DOHH2 (cell line): ENCODE measurements around the gene OOSP3.

Experiments
- H3F3A ChIP-seq: fragments of 200-600 bp; sonication (generic), shearing (Covaris generic); 2 replicates; pipeline ENCODE4 v1.6.0; 2016; ENCODE audit warnings: antibody characterized with exemption, mild to moderate bottlenecking; ENCODE audit not compliant: control insufficient read depth, insufficient read depth
- H3K27ac ChIP-seq: fragments of 200-600 bp; sonication (generic); 2 replicates; pipeline ENCODE4 v1.5.1; 2014; ENCODE audit warnings: low read depth, mild to moderate bottlenecking, low read length, moderate library complexity
- H3K27me3 ChIP-seq: fragments of 200-600 bp; sonication (generic); 2 replicates; pipeline ENCODE4 v1.6.1; 2014; ENCODE audit warnings: mild to moderate bottlenecking, low read length, mixed read lengths; ENCODE audit not compliant: control insufficient read depth
- H3K36me3 ChIP-seq: fragments of 200-600 bp; sonication (generic); 2 replicates; pipeline ENCODE4 v1.6.1; 2014; ENCODE audit warnings: mild to moderate bottlenecking, low read length, moderate library complexity, mixed read lengths; ENCODE audit not compliant: control insufficient read depth
- H3K4me1 ChIP-seq: fragments of 200-600 bp; sonication (generic); 2 replicates; pipeline ENCODE4 v1.6.1; 2014; ENCODE audit warnings: mild to moderate bottlenecking, low read length, mixed read lengths; ENCODE audit not compliant: control insufficient read depth
- H3K4me2 ChIP-seq: fragments of 200-600 bp; sonication (generic); 2 replicates; pipeline ENCODE4 v1.6.0; 2014; ENCODE audit warnings: mild to moderate bottlenecking, low read length, moderate library complexity
- H3K4me3 ChIP-seq: fragments of 200-600 bp; sonication (generic); 2 replicates; pipeline ENCODE4 v1.5.1; 2014; ENCODE audit warnings: mild to moderate bottlenecking, low read length, mixed read lengths
- H3K79me2 ChIP-seq: fragments of 200-600 bp; sonication (generic); 2 replicates; pipeline ENCODE4 v1.6.1; 2014; ENCODE audit warnings: mild to moderate bottlenecking, low read length, mixed read lengths; ENCODE audit not compliant: control insufficient read depth
- H3K9me2 ChIP-seq: fragments of 200-600 bp; sonication (generic); replicated peaks from 2 replicates; pipeline ENCODE4 v1.6.1; 2014; ENCODE audit warnings: mild to moderate bottlenecking, low read length, mixed read lengths; ENCODE audit not compliant: control insufficient read depth
- H3K9me3 ChIP-seq: fragments of 200-600 bp; sonication (generic); 2 replicates; pipeline ENCODE4 v1.6.1; 2014; ENCODE audit warnings: antibody characterized with exemption, low read length, mixed read lengths; ENCODE audit not compliant: control insufficient read depth, insufficient read depth
- H4K20me1 ChIP-seq: fragments of 200-600 bp; sonication (generic); 2 replicates; pipeline ENCODE4 v1.6.0; 2014; ENCODE audit warnings: low read depth, mild to moderate bottlenecking, antibody characterized with exemption, low read length, moderate library complexity; ENCODE audit not compliant: control insufficient read depth, insufficient read depth
- CTCF ChIP-seq: fragments of 200-600 bp; sonication (generic); IDR thresholded peaks from one replicate; pipeline ENCODE4 v1.5.1; 2014; ENCODE audit warnings: antibody characterized with exemption, mild to moderate bottlenecking, low read depth, low read length; ENCODE audit not compliant: poor library complexity, severe bottlenecking
- EZH2phosphoT487 ChIP-seq: fragments of 200-600 bp; sonication (generic); IDR thresholded peaks from 2 replicates; pipeline ENCODE4 v1.6.1; 2017; ENCODE audit warnings: borderline replicate concordance, mild to moderate bottlenecking, antibody characterized with exemption, low read length, moderate library complexity, mixed read lengths

Gene OOSP3

DNA sequence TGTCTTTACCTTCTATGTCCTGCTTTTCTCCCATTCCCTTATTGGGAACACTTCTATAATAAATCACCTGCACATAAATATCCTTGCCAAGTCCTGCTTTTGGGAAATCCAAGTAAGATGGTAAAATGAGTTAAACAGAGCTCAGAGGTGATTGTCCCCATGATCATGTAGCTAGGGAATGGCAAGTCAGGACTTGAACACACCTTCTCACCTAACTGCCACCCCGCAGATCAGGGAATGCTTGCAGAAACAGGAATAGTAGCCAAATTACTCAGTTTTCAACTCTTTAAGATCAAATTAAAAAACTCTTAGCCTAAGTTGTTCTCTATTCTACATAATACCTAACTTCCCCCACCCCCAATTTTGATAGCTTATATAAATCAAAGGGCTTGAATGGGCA, 16.0 kb downstream of the OOSP3 start:
- Histone ChIP-seq H3K27me3 (no peaks in the 10 kb centered on the region), H3K4me3 (no peak overlapping the region), H4K20me1 (no peaks in the 10 kb centered on the region), H3K27ac (no peak overlapping the region), H3K9me3 (no peaks in the 10 kb centered on the region), H3K79me2 (no peaks in the 10 kb centered on the region), H3K4me1 (no peaks in the 10 kb centered on the region), H3K36me3 (no peaks in the 10 kb centered on the region), H3K9me2 (no peaks in the 10 kb centered on the region), H3K4me2 (no peak overlapping the region), H3F3A (no peaks in the 10 kb centered on the region)
- no peak for TF ChIP-seq EZH2phosphoT487
- no peak for TF ChIP-seq CTCF

DNA sequence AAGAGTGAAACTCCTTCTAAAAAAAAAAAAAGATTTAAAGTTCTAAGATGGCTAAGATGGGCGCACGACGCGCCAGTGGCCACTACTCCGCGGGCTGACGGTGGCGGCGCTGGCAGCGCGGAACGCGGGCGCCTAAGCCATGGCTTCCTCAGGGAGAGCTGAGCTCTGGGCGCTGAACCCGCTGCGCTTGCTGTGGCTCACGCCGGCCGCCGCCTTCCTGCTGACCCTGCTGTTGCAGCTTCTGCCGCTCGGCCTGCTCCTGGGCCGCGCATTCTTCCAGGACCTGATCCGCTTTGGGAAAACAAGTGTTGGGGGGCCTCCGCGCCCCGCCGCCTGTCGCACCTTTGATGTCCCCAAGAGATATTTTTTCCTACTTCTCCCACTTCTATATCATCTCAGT, 19.5 kb downstream of the OOSP3 start:
- H3K4me3 ChIP-seq = no peak overlapping the region
- TF ChIP-seq EZH2phosphoT487 = no peak
- no peak for TF ChIP-seq CTCF
- H3K4me1 ChIP-seq = no peaks in the 10 kb centered on the region

GRCh38 chr11:59898650-59899049, 20.1 kb downstream of the OOSP3 start:
- no peak overlapping the region for H3K27ac ChIP-seq
- H3K36me3 ChIP-seq = no peaks in the 10 kb centered on the region

More for the DNA sequence above, 19.5 kb downstream of the OOSP3 start:
- Histone ChIP-seq H3K27me3 (no peaks in the 10 kb centered on the region), H3F3A (no peaks in the 10 kb centered on the region), H3K4me2 (no peak overlapping the region), H3K36me3 (no peaks in the 10 kb centered on the region), H4K20me1 (no peaks in the 10 kb centered on the region), H3K9me3 (no peaks in the 10 kb centered on the region), H3K9me2 (no peaks in the 10 kb centered on the region), H3K79me2 (no peaks in the 10 kb centered on the region), H3K27ac (no peak overlapping the region)

More at GRCh38 chr11:59898650-59899049, 20.1 kb downstream of the OOSP3 start:
- no peak overlapping the region for H3K4me2 ChIP-seq
- no peaks in the 10 kb centered on the region for H4K20me1 ChIP-seq
- no peaks in the 10 kb centered on the region for H3K79me2 ChIP-seq
- no peaks in the 10 kb centered on the region for H3K9me3 ChIP-seq
- H3K4me1 ChIP-seq = no peaks in the 10 kb centered on the region
- H3K27me3 ChIP-seq = no peaks in the 10 kb centered on the region
- H3F3A ChIP-seq = no peaks in the 10 kb centered on the region
- H3K9me2 ChIP-seq = no peaks in the 10 kb centered on the region
- TF ChIP-seq CTCF (no peak), EZH2phosphoT487 (no peak)
- no peak overlapping the region for H3K4me3 ChIP-seq
